Measurements from ENCODE around the gene PRDM11.

PRDM11 gene

DNA sequence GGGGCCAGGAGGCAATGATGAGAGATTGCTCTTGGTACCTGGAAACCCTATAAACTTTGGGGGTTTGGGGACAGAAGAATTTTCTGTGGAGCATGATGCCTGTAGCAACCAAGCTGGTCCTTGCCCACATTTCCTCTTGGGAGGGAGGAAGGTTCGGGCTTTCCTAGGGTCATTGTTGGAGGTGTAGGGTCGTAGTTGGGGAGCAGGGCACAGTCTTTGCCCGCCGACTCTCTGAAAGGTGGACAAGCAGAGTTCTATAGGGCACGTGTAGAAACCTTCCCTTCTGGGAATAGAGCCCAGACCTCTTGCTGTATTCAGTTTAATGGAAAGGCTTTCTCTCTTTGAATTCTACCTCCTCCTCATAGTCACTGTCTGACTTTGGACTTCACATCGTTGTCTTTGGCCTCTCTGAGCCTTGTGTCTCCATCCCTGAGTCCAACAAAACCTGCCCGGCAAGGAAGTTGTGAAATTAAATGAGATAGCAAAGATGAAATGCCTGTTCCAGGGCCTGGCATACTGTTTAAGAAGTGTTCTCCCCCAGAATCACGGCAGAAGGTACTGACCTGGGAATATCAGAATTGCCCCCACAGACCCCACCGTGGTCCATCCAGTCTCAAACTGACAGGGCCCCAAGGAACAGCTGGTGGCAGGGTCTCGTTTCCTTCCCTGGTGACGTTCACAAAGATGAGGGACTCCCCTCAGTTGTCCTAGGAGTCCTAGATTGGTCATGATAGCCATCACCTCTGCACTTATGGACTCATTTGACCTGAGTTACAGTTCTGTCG is 1.6 kb downstream of the PRDM11 start:
- peak overlapping the region; percentile 72 for H3K27ac ChIP-seq
- TF ChIP-seq, protein P1, sequence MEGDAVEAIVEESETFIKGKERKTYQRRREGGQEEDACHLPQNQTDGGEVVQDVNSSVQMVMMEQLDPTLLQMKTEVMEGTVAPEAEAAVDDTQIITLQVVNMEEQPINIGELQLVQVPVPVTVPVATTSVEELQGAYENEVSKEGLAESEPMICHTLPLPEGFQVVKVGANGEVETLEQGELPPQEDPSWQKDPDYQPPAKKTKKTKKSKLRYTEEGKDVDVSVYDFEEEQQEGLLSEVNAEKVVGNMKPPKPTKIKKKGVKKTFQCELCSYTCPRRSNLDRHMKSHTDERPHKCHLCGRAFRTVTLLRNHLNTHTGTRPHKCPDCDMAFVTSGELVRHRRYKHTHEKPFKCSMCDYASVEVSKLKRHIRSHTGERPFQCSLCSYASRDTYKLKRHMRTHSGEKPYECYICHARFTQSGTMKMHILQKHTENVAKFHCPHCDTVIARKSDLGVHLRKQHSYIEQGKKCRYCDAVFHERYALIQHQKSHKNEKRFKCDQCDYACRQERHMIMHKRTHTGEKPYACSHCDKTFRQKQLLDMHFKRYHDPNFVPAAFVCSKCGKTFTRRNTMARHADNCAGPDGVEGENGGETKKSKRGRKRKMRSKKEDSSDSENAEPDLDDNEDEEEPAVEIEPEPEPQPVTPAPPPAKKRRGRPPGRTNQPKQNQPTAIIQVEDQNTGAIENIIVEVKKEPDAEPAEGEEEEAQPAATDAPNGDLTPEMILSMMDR (IDR thresholded peaks at IDR 0.05): no peak

DNA sequence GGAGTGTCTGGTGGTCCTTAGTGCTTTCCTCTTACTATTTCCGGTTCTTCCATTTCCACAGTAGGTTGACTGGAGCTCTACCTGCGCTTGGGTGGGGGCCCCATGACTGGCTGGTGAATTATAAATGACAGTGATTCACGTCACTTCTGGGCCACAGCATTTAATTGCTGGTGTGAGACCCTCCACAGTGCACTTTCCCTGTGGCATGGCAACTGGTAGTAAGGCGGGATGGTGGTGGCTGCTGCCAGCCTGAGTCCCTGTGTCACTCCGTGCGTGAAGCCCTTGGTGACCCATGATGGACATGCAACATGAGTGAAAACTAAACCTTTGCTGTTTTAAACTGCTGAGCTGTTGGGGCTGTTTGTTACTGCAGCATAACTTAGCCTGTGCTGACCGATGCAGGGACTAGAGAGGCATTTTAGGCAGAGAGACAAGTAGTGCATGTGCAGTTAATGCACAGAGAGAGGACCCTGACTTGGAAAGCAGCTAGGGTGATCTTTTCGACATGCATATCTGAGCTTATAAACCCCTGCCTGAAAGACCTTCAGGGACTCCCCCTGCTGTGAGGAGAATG is 3.1 kb downstream of the PRDM11 start:
- H2AFZ ChIP-seq: no peak overlapping the region
- H3K4me3 ChIP-seq (ENCODE audit: low read depth, low read length): no peak overlapping the region
- H3K9ac ChIP-seq: no peak overlapping the region
- H3K79me2 ChIP-seq: peaks cover 30% of the 10 kb centered on the region
- H3K4me1 ChIP-seq: peaks cover 2% of the 10 kb centered on the region
- TF ChIP-seq, protein P1 (IDR thresholded peaks at IDR 0.05): no peak
- H3K36me3 ChIP-seq (ENCODE audit: control insufficient read depth, insufficient read depth, low read length): no peaks in the 10 kb centered on the region
- no peak overlapping the region for H3K27ac ChIP-seq
- H3K4me2 ChIP-seq (ENCODE audit: low read length): no peak overlapping the region
- no peaks in the 10 kb centered on the region for H3K27me3 ChIP-seq (ENCODE audit: control insufficient read depth, insufficient read depth, low read length)
- no peaks in the 10 kb centered on the region for H3K9me3 ChIP-seq (ENCODE audit: control insufficient read depth, low read length)

More for the DNA sequence above, 1.6 kb downstream of the PRDM11 start:
- Histone ChIP-seq H3K9ac (no peak overlapping the region), H3K27me3 (ENCODE audit: control insufficient read depth, insufficient read depth, low read length) (no peaks in the 10 kb centered on the region), H3K4me2 (ENCODE audit: low read length) (peak overlapping the region; percentile 77), H3K4me1 (peaks cover 2% of the 10 kb centered on the region), H2AFZ (peak overlapping the region; percentile 88), H3K36me3 (ENCODE audit: control insufficient read depth, insufficient read depth, low read length) (no peaks in the 10 kb centered on the region), H3K79me2 (peaks cover 25% of the 10 kb centered on the region), H3K4me3 (ENCODE audit: low read depth, low read length) (peak overlapping the region; percentile 56), H3K9me3 (ENCODE audit: control insufficient read depth, low read length) (no peaks in the 10 kb centered on the region)

DNA sequence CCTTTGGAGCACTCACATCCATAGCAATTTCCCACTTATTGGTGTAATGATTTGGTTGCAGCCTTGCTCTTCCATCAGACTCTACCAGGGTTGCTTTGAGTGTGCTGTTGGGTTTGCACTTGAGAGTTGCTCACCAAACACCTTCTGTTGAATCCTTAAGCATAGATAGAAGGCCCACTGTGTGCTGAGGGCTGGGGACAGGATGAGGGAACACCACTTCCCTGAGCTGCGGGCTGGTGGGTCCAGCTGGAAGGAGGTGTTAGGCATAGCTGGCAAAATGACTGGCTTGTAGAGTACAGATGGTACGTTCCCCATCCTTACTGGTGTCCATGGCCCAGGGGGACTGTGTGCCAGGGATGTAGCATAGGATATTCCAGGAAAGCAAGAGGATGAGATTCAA is 3.9 kb downstream of the PRDM11 start:
- H3K4me3 ChIP-seq (ENCODE audit: low read depth, low read length): no peak overlapping the region
- no peak overlapping the region for H3K4me2 ChIP-seq (ENCODE audit: low read length)
- H3K27ac ChIP-seq: no peak overlapping the region
- H3K9ac ChIP-seq: no peak overlapping the region
- no peak overlapping the region for H2AFZ ChIP-seq
- H3K79me2 ChIP-seq: peaks cover 32% of the 10 kb centered on the region
- no peaks in the 10 kb centered on the region for H3K36me3 ChIP-seq (ENCODE audit: control insufficient read depth, insufficient read depth, low read length)
- H3K4me1 ChIP-seq: peaks cover 2% of the 10 kb centered on the region
- TF ChIP-seq, protein P1 (IDR thresholded peaks at IDR 0.05): no peak
- no peaks in the 10 kb centered on the region for H3K27me3 ChIP-seq (ENCODE audit: control insufficient read depth, insufficient read depth, low read length)
- no peaks in the 10 kb centered on the region for H3K9me3 ChIP-seq (ENCODE audit: control insufficient read depth, low read length)

DNA sequence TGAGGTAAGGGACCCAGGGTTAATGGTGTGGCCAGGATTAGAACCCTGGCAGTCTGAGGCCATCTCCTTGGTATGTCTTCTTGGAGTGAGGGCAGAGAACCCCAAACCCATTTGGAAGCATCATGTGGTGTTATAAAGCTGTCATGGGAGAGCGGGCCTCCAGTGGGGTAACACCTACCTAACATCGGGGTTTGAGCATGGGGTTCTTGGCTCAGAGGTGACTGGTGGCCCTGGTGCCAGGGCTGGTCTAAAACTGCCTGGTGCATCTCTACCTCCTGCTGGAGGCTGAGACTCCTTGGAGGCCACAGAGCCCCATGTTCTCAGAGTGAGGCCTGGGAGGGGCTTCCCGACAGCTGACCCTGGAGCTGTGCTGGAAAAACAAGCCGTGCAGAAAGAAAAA is 4.5 kb downstream of the PRDM11 start:
- TF ChIP-seq, protein P1 (IDR thresholded peaks at IDR 0.05): no peak
- H2AFZ ChIP-seq: no peak overlapping the region
- no peak overlapping the region for H3K4me3 ChIP-seq (ENCODE audit: low read depth, low read length)
- no peak overlapping the region for H3K4me2 ChIP-seq (ENCODE audit: low read length)
- no peak overlapping the region for H3K9ac ChIP-seq
- H3K36me3 ChIP-seq (ENCODE audit: control insufficient read depth, insufficient read depth, low read length): no peaks in the 10 kb centered on the region
- H3K27me3 ChIP-seq (ENCODE audit: control insufficient read depth, insufficient read depth, low read length): no peaks in the 10 kb centered on the region
- no peaks in the 10 kb centered on the region for H3K4me1 ChIP-seq
- no peak overlapping the region for H3K27ac ChIP-seq
- no peaks in the 10 kb centered on the region for H3K9me3 ChIP-seq (ENCODE audit: control insufficient read depth, low read length)
- peaks cover 32% of the 10 kb centered on the region for H3K79me2 ChIP-seq

Measured in parathyroid adenoma (tissue), 2 donors.